ENCODE measurements around the gene OR5T2.
"Not testable (repeated sequence)": the region's sequence is repeated elsewhere in the genome, so short reads cannot be mapped to it uniquely, and the experiment has no call there.

Gene OR5T2

GRCh38 chr11:56234155-56234554 lies at the start of gene OR5T2:
TSS of gene OR5T2 (minus strand) at chr11:56234255. CDS start at chr11:56233062, 1,193 bp downstream.
- no peak for DNase-seq

- DNase-seq = no peak
These were observed 39.8 kb upstream of the OR5T2 start, which contains the start of gene OR5T1 for GRCh38 chr11:56273854-56274253. TSS of gene OR5T1 (plus strand) at chr11:56274154. CDS start at chr11:56275639, 1,485 bp downstream.

- no peak for DNase-seq
These were observed 37.0 kb upstream of the OR5T2 start for GRCh38 chr11:56271092-56271491.

- no peak for DNase-seq
These were observed 17.9 kb upstream of the OR5T2 start, which contains the start of gene OR5T3 for GRCh38 chr11:56251954-56252353. TSS of gene OR5T3 (plus strand) at chr11:56252254. CDS start at chr11:56252254, 0 bp downstream.

DNA sequence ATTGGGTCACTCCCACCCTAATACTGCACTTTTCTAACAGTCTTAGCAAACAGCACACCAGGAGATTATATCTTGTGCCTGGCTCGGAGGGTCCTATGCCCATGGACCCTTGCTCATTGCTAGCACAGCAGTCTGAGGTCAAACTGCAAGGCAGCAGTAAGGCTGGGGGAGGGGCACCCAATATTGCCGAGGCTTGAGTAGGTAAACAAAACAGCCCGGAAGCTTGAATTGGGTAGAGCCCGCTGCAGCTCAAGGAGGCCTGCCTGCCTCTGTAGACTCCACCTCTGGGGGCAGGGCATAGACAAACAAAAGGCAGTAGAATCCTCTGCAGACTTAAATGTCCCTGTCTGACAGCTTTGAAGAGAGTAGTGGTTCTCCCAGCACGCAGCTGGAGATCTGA lies 14.3 kb downstream of the OR5T2 start:
- DNase-seq = not testable (repeated sequence)

DNA sequence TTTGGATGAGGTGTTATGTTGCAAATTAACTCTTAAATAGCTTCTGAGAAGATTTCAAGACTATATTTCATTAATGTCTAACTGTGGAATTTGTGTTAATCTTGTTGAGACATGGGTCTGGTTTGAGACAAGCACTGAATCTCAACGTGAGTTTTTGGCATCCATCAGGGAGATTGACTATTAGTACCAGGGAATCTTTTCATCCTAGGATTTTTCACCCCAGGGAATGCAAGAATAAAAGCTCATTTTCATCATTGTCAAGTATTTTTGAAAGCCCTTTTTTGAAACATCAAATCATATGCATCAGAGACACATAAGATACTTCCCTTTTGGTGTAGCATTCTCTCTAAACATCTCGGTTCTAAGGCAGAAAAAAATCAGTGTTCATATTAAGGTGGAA lies 19.5 kb downstream of the OR5T2 start:
- no peak for DNase-seq

DNA sequence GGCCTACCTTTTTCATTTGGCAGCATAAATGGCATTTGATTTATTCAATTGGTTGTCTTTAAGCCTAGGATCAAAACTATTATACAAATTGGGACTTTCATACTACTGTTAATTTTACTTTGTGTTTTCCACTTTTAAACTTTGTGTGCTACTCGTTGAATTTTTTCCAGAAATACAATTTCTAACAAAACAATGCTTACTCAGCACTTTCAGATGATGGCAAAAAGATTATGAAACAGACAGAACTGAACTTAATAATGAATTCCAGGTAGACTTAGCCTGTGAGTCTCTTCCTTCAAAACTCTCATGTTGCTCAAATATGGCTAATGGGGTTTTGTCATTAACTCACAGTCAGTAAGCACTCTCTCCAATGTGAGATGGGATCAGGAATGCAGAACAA lies 26.3 kb downstream of the OR5T2 start:
- DNase-seq = no peak

DNA sequence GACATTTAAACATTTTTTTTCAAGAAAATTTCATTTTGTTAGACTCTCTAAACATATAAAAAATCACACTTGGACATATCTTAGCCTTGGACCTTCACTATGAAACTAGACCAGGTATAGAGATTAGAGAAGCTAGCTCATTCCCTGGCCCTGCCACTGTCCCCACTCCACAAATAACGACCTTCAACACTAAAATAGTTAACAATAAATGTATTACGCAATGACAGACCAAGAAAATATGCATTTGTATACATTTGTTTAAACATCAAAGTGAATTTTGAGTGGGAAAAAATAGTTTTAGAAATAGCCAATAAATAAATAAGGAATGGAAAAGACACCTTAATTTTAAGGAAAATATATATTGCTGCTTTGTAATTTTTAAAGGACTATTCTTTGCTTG lies 36.7 kb downstream of the OR5T2 start:
- no peak for DNase-seq

GRCh38 chr11:56196705-56197104 lies 37.4 kb downstream of the OR5T2 start:
- no peak for DNase-seq

GRCh38 chr11:56188602-56189001 lies 45.5 kb downstream of the OR5T2 start:
- DNase-seq = no peak

GRCh38 chr11:56183459-56183858 lies 50.6 kb downstream of the OR5T2 start:
- no peak for DNase-seq
